PC-3 (cell line): ENCODE measurements around the gene PMF1. TPM values are rescaled to one million over a fixed set of nuclear protein-coding genes. Genes with fewer than 3 reads are reported as not detected.

Experiments
- ATAC-seq: fragments of 200-7000 bp; cut with Tn5 transposase; 2 replicates; pipeline ENCODE4 v1.9.1; 2020; ENCODE audit warnings: mild to moderate bottlenecking, moderate library complexity
- BruUV-seq: library from RNA; stranded (reverse); fragments of 400-500 nt; replicated peaks from 2 replicates; lab custom pipeline; 2021; lab: Mats Ljungman, UMichigan
- CTCF ChIA-PET: fragments of 300-600 bp; sonication (Branson Sonifier 250); formaldehyde crosslinking; loops from one replicate; lab custom pipeline; 2022; ENCODE audit warnings: antibody characterized with exemption; lab: Charles Lee
- POLR2A ChIA-PET: fragments of 300-600 bp; sonication (Branson Sonifier 250); formaldehyde crosslinking; loops from one replicate; lab custom pipeline; 2022; ENCODE audit warnings: antibody characterized with exemption; ENCODE audit not compliant: unreplicated experiment; lab: Charles Lee
- DNase-seq: peaks from one replicate; pipeline ENCODE4 v3.0.0-alpha.2; 2015
- H2AFZ ChIP-seq: fragments of 300-600 bp; sonication (generic); 2 replicates; pipeline ENCODE4 v1.6.0; 2016; ENCODE audit warnings: antibody characterized with exemption, low read length
- H3F3A ChIP-seq: fragments of 300-600 bp; sonication (generic); one replicate; pipeline ENCODE4 v1.6.0; 2017; ENCODE audit warnings: antibody characterized with exemption, low read length, control low read depth, mild to moderate bottlenecking; ENCODE audit not compliant: unreplicated experiment
- H3K27ac ChIP-seq: fragments of 300-600 bp; sonication (generic); 2 replicates; pipeline ENCODE4 v1.5.1; 2016; ENCODE audit warnings: mild to moderate bottlenecking, low read length
- H3K27me3 ChIP-seq: fragments of 300-600 bp; sonication (generic); 2 replicates; pipeline ENCODE4 v1.6.1; 2016; ENCODE audit warnings: low read length, mixed read lengths
- H3K36me3 ChIP-seq: fragments of 300-600 bp; sonication (generic); 2 replicates; pipeline ENCODE4 v1.6.1; 2016; ENCODE audit warnings: low read depth, mixed run types, low read length, mixed read lengths
- H3K4me1 ChIP-seq: fragments of 300-600 bp; sonication (generic); 2 replicates; pipeline ENCODE4 v1.5.1; 2016; ENCODE audit warnings: low read length; ENCODE audit not compliant: insufficient read depth
- H3K4me2 ChIP-seq: fragments of 300-600 bp; sonication (generic); 2 replicates; pipeline ENCODE4 v1.6.0; 2016; ENCODE audit warnings: low read length
- H3K4me3 ChIP-seq: fragments of 300-600 bp; sonication (generic); 2 replicates; pipeline ENCODE4 v1.5.1; 2016; ENCODE audit warnings: mild to moderate bottlenecking, low read length, mixed read lengths
- H3K79me2 ChIP-seq: fragments of 300-600 bp; sonication (generic); 2 replicates; pipeline ENCODE4 v1.6.1; 2017; ENCODE audit warnings: low read length, mixed read lengths
- H3K9ac ChIP-seq: fragments of 300-600 bp; sonication (generic); 2 replicates; pipeline ENCODE4 v1.6.0; 2016; ENCODE audit warnings: mild to moderate bottlenecking, low read length
- H3K9me2 ChIP-seq: fragments of 300-600 bp; sonication (generic); replicated peaks from 2 replicates; pipeline ENCODE4 v1.6.1; 2016; ENCODE audit warnings: mixed run types, low read length, mixed read lengths
- H3K9me3 ChIP-seq: fragments of 300-600 bp; sonication (generic); 2 replicates; pipeline ENCODE4 v1.6.1; 2016; ENCODE audit warnings: low read length, mixed read lengths
- H4K20me1 ChIP-seq: fragments of 300-600 bp; sonication (generic); 2 replicates; pipeline ENCODE4 v1.6.1; 2016; ENCODE audit warnings: low read length, mixed read lengths
- CTCF ChIP-seq: fragments of 300-600 bp; sonication (generic); conservative IDR thresholded peaks from 2 replicates; pipeline ENCODE4 v1.5.1; 2017; ENCODE audit warnings: antibody characterized with exemption, low read depth, mild to moderate bottlenecking, low read length
- EZH2 ChIP-seq: fragments of 300-600 bp; sonication (generic); IDR thresholded peaks from one replicate; pipeline ENCODE4 v1.6.1; 2017; ENCODE audit warnings: antibody characterized with exemption, mild to moderate bottlenecking, low read length; ENCODE audit not compliant: unreplicated experiment
- EZH2phosphoT487 ChIP-seq: fragments of 300-600 bp; sonication (generic); IDR thresholded peaks from 2 replicates; pipeline ENCODE4 v1.6.1; 2018; ENCODE audit warnings: mild to moderate bottlenecking, antibody characterized with exemption, low read length, borderline replicate concordance
- intact Hi-C: fragments of 100-400 bp; cut with micrococcal nuclease; formaldehyde crosslinking; loops from 2 replicates; pipeline ENCODE4 v1.9.0; 2023
- total RNA-seq: library from RNA; depleted of rRNA; stranded (reverse); fragments of >200 nt; gene quantifications from 2 replicates; pipeline ENCODE4 v1.2.3, GENCODE V29; 2014

The PMF1 gene
- total RNA-seq, 1 experiment from 2014 or later: 131 TPM

- H3K4me2 ChIP-seq: no peak overlapping the region
- no peak overlapping the region for H3K4me3 ChIP-seq
- CTCF ChIA-PET: no interaction called here
- no peak for ATAC-seq
- TF ChIP-seq EZH2: no peak
- TF ChIP-seq CTCF: no peak
- TF ChIP-seq EZH2phosphoT487: no peak
- no peaks in the 10 kb centered on the region for H3K27me3 ChIP-seq
- no peaks in the 10 kb centered on the region for H3K9me3 ChIP-seq
- intact Hi-C loops: no loop called here
- H3K9me2 ChIP-seq: no peaks in the 10 kb centered on the region
- H3K36me3 ChIP-seq: peaks cover 16% of the 10 kb centered on the region
- no peak for DNase-seq
- no peaks in the 10 kb centered on the region for H4K20me1 ChIP-seq
- no peaks in the 10 kb centered on the region for H3F3A ChIP-seq
- H2AFZ ChIP-seq: no peak overlapping the region
- H3K27ac ChIP-seq: no peak overlapping the region
- H3K79me2 ChIP-seq: no peaks in the 10 kb centered on the region
- H3K4me1 ChIP-seq: peaks cover 15% of the 10 kb centered on the region
- H3K9ac ChIP-seq: no peak overlapping the region
- no TSS peak for BruUV-seq
- POLR2A ChIA-PET: interaction anchor here (0.6 kb wide), 2 partner anchors 71 to 242 kb away, joined by 3 read pairs; no protein-coding TSS in a partner anchor
Observed at GRCh38 chr1:156245451-156246232, 32.8 kb downstream of the PMF1 start.

- no peaks in the 10 kb centered on the region for H3K9me3 ChIP-seq
- H3K79me2 ChIP-seq: no peaks in the 10 kb centered on the region
- DNase-seq (no peak), ATAC-seq (no peak)
- no peaks in the 10 kb centered on the region for H3K9me2 ChIP-seq
- intact Hi-C loops: no loop called here
- H3K27ac ChIP-seq: no peak overlapping the region
- H3K4me3 ChIP-seq: no peak overlapping the region
- ChIA-PET POLR2A (interaction anchor here (0.6 kb wide), 2 partner anchors 71 to 243 kb away, joined by 3 read pairs; no protein-coding TSS in a partner anchor), CTCF (no interaction called here)
- no peaks in the 10 kb centered on the region for H3F3A ChIP-seq
- H3K9ac ChIP-seq: no peak overlapping the region
- BruUV-seq: no TSS peak
- H2AFZ ChIP-seq: no peak overlapping the region
- H4K20me1 ChIP-seq: no peaks in the 10 kb centered on the region
- peaks cover 23% of the 10 kb centered on the region for H3K36me3 ChIP-seq
- peaks cover 9% of the 10 kb centered on the region for H3K4me1 ChIP-seq
- TF ChIP-seq EZH2phosphoT487: no peak
- H3K27me3 ChIP-seq: no peaks in the 10 kb centered on the region
- H3K4me2 ChIP-seq: no peak overlapping the region
Observed at GRCh38 chr1:156246241-156246780, 33.5 kb downstream of the PMF1 start.

- H3K27ac ChIP-seq: no peak overlapping the region
- no peaks in the 10 kb centered on the region for H3F3A ChIP-seq
- TF ChIP-seq EZH2 (no peak), CTCF (no peak), EZH2phosphoT487 (no peak)
- H3K4me1 ChIP-seq: peaks cover 3% of the 10 kb centered on the region
- H3K79me2 ChIP-seq: no peaks in the 10 kb centered on the region
- no peak overlapping the region for H3K9ac ChIP-seq
- intact Hi-C loops: no loop called here
- no peaks in the 10 kb centered on the region for H3K9me2 ChIP-seq
- no peaks in the 10 kb centered on the region for H3K27me3 ChIP-seq
- peak; percentile 31 for ATAC-seq
- H2AFZ ChIP-seq: no peak overlapping the region
- no peaks in the 10 kb centered on the region for H4K20me1 ChIP-seq
- CTCF ChIA-PET: no interaction called here
- TSS peak; percentile 2 for BruUV-seq
- H3K9me3 ChIP-seq: no peaks in the 10 kb centered on the region
- DNase-seq: no peak
- no peak overlapping the region for H3K4me3 ChIP-seq
- no peak overlapping the region for H3K4me2 ChIP-seq
- H3K36me3 ChIP-seq: peaks cover 29% of the 10 kb centered on the region
- POLR2A ChIA-PET: no interaction called here
Observed at GRCh38 chr1:156246781-156247459, 34.1 kb downstream of the PMF1 start.
